Stomach smooth muscle (tissue), 2 donors: Measurements from ENCODE around the gene ZMYND11.
"Not testable (repeated sequence)": the region's sequence is repeated elsewhere in the genome, so short reads cannot be mapped to it uniquely, and the experiment has no call there.

Experiments used
- H3K27ac ChIP-seq: one replicate; pipeline ENCODE4 v1.7.0; 2013; ENCODE audit warnings: mild to moderate bottlenecking, low read length, inconsistent platforms
- H3K27me3 ChIP-seq, 2 donors: one replicate each; pipeline ENCODE4 v1.7.0; 2013; ENCODE audit warnings: low read length in 2 of 2; ENCODE audit not compliant: insufficient read depth in 2 of 2, control insufficient read depth in 1 of 2
- H3K36me3 ChIP-seq, 2 donors: one replicate each; pipeline ENCODE4 v1.7.0; 2013; ENCODE audit warnings: low read length in 2 of 2; ENCODE audit not compliant: control insufficient read depth in 2 of 2, insufficient read depth in 2 of 2
- H3K4me1 ChIP-seq: one replicate; pipeline ENCODE4 v1.7.0; 2013; ENCODE audit warnings: low read length; ENCODE audit not compliant: control insufficient read depth, insufficient read depth
- H3K4me3 ChIP-seq, 2 donors: one replicate each; pipeline ENCODE4 v1.7.0; 2013; ENCODE audit warnings: low read length in 2 of 2
- H3K9ac ChIP-seq, 2 donors: one replicate each; pipeline ENCODE4 v1.7.0; 2013; ENCODE audit warnings: low read length in 2 of 2, mild to moderate bottlenecking in 1 of 2
- H3K9me3 ChIP-seq, 2 donors: one replicate each; pipeline ENCODE4 v1.7.0; 2013; ENCODE audit warnings: low read length in 2 of 2; ENCODE audit not compliant: control insufficient read depth in 2 of 2
- donor health status: healthy.
- donor health status: Pancreatic carcinoma.

The ZMYND11 gene

GRCh38 chr10:297567-297966, 162.3 kb downstream of the ZMYND11 start:
- Histone ChIP-seq H3K27me3 (no peaks in the 10 kb centered on the region), H3K9ac (no peak overlapping the region), H3K9me3 (no peaks in the 10 kb centered on the region), H3K36me3 (peaks cover 2 to 10% of the 10 kb centered on the region in 2 donors), H3K4me3 (peak overlapping the region in 1 of 2 donors; percentile 24), H3K27ac (no peak overlapping the region), H3K4me1 (peaks cover 10% of the 10 kb centered on the region)

GRCh38 chr10:298033-298432, 162.8 kb downstream of the ZMYND11 start:
- Histone ChIP-seq H3K4me3 (no peak overlapping the region), H3K9ac (no peak overlapping the region), H3K36me3 (peaks cover 5 to 14% of the 10 kb centered on the region in 2 donors), H3K4me1 (peaks cover 10% of the 10 kb centered on the region), H3K9me3 (no peaks in the 10 kb centered on the region), H3K27ac (no peak overlapping the region), H3K27me3 (no peaks in the 10 kb centered on the region)

GRCh38 chr10:299512-299911, 164.3 kb downstream of the ZMYND11 start:
- Histone ChIP-seq H3K36me3 (peaks cover 5 to 15% of the 10 kb centered on the region in 2 donors), H3K4me1 (peaks cover 10% of the 10 kb centered on the region), H3K9ac (no peak overlapping the region), H3K27me3 (no peaks in the 10 kb centered on the region), H3K4me3 (no peak overlapping the region), H3K9me3 (no peaks in the 10 kb centered on the region), H3K27ac (no peak overlapping the region)

GRCh38 chr10:299969-300368, 164.7 kb downstream of the ZMYND11 start:
- peaks cover 8 to 19% of the 10 kb centered on the region in 2 donors for H3K36me3 ChIP-seq
- peaks cover 10% of the 10 kb centered on the region for H3K4me1 ChIP-seq
- no peaks in the 10 kb centered on the region for H3K27me3 ChIP-seq
- no peak overlapping the region for H3K9ac ChIP-seq
- H3K4me3 ChIP-seq: no peak overlapping the region
- no peaks in the 10 kb centered on the region for H3K9me3 ChIP-seq
- no peak overlapping the region for H3K27ac ChIP-seq

- peaks cover 10 to 21% of the 10 kb centered on the region in 2 donors for H3K36me3 ChIP-seq
- H3K4me3 ChIP-seq, H3K27me3 ChIP-seq, H3K27ac ChIP-seq, H3K9ac ChIP-seq, H3K9me3 ChIP-seq: not testable (repeated sequence)
- peaks cover 10% of the 10 kb centered on the region for H3K4me1 ChIP-seq
Measured at GRCh38 chr10:300580-300979, 165.3 kb downstream of the ZMYND11 start.

GRCh38 chr10:301536-301935, 166.3 kb downstream of the ZMYND11 start:
- Histone ChIP-seq H3K36me3 (peaks cover 10 to 27% of the 10 kb centered on the region in 2 donors), H3K27ac (no peak overlapping the region), H3K9ac (no peak overlapping the region), H3K4me3 (no peak overlapping the region), H3K4me1 (peaks cover 10% of the 10 kb centered on the region), H3K9me3 (no peaks in the 10 kb centered on the region), H3K27me3 (no peaks in the 10 kb centered on the region)
